HG03460 (cell line): Measurements from ENCODE around the gene MAN1A2.
"Not testable (repeated sequence)": the region's sequence is repeated elsewhere in the genome, so short reads cannot be mapped to it uniquely, and the experiment has no call there.

Experiments used
- ATAC-seq: cut with Tn5 transposase; IDR thresholded peaks from one replicate; pipeline ENCODE4 v1.9.1; 2021; ENCODE audit not compliant: unreplicated experiment

Gene MAN1A2

DNA sequence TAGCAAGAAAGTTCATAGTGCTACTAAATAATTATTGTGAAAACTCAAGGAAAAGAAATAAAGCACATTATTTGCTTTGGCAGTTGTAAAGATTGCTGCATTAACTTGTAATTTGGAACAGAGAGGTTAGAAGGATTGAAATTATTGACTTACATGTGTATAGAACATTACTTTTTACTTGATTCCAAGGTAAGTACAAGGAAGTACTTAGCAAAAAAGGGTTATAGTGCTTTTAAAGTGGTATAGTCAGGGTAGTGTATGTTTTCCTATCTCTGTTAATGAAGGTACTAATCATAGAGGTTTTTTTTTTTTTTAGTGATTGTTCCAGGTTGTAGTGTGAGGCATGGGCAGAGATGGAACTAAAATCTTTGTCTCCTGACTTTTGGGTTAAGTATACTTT, 29.4 kb downstream of the MAN1A2 start:
- no peak for ATAC-seq

DNA sequence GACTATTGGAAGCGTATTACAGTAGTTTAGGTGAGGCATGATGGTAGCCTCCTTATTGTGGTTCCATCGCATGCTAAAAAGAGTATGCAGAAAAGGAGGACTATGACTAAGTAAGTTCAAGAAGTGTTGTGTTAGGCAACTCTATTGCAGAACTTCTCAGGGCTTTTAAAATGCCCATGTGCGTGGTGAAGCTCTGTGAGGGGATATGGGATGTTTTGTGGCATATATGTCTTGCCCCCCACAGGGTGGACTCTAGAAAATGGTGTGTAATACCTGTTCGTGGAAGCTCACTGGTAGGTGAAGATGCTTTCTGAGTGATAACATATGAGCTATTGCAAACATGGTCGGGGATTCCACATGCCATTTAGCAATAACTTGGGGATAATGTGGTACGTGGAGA, 31.7 kb downstream of the MAN1A2 start:
- no peak for ATAC-seq

DNA sequence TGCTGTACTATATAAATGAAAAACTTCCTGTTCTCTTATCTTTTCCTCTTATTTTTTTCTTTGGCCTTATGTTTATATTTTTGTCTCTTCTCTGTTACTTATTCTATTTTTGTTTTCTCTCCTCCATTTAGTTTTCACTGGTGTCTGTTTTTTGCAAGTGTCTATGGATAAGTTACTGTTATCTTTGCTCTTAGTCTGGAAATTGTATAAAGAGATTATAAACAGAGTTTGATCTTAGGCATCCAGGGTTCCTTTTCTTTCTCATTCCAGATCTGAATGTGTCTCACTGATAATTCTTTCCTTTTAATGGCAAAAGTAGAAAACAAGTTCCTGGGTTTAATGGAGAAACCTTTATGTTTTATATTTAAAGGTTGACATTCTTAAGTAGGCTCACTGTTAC, 34.5 kb downstream of the MAN1A2 start:
- ATAC-seq: no peak

DNA sequence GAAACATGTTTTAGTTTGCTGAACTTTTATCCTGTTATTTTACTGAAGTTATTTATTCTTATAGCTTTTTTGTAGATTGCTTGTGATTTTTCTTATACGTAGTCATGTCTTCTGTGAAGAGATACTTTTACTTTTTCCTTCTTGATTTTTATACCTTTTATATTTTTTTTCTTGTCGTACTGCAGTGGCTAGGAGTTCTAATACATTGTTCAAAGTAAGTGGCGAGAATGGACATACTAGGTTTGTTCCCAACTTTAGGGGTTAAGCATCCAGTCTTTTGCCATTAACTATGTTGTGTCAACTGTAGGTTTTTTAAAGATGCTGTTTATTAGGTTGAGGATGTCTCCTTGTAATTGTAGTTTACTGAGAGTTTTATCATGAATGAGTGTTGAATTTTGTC, 36.3 kb downstream of the MAN1A2 start:
- ATAC-seq: no peak

DNA sequence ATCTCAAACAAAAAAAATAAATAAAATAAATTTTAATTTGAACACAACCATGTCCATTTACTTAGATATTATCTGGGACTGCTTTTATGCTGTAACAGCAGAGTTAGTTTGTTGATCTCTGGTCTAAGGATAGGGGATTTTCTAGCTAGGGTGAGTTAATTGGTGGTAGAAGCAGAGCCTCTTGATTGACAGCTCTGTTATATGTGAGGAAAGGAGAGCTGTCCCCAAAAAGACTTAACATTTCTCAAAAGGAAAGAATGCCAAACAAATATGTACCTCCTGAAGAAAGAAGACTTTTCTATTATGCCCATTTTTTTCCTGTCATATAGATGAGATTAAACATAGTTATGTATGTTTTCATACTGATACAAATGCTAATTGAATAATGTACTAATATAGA, 37.8 kb downstream of the MAN1A2 start:
- no peak for ATAC-seq

DNA sequence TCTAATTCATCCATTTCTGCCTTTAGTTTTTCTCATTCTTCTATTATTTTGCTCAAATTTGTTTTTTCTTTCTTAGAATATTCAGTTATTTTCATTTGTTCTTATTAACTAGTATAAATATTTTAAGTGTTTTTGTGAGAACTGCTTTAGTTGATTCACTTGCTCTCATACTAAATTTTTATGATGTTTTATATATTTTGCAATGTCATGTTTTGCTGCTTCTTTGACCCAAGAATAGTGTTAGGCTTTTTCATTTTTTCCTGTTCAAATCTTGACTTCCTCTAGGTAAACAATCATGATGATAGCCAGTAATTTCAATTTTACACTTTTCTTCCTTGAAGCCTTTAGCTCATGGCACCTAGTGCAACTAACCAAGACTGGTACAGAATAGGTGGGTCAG, 45.2 kb downstream of the MAN1A2 start:
- ATAC-seq: no peak

DNA sequence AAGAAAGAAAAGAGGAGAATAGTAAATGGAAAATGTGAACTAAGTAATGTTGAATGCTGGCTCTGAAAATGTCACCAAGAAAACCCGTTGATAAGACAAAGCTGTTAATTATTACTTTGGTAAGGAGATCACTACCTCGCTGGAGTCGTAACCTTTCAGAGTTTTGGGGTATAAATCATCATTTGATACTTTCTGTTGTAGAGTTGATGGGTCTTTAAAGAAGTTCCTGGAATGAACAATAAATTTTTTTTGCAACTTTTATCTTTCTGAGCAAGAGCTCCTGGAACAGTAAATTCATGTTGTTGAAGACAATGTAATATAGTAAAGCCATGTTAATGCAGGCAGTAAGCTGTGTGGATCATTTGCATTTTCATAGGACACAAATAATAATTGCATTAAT, 46.2 kb downstream of the MAN1A2 start:
- no peak for ATAC-seq

DNA sequence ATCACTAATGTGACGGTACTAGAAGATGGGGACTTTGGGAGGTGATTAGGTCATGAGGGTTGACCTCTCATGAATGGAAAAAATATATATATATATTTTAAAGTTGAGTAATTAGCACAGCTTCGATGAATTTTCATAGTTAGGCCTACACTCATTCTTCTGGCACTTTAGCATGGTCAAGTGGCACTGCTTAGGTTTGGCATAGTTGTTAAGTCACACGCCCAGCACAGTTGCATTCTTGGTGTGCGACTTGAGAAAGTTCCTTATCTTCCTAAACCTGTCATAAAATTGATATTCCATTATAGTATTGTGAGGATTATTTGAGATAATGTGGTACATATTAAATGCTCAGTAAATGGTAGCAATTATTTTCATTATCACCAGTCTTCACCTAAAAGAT, 47.7 kb downstream of the MAN1A2 start:
- no peak for ATAC-seq

DNA sequence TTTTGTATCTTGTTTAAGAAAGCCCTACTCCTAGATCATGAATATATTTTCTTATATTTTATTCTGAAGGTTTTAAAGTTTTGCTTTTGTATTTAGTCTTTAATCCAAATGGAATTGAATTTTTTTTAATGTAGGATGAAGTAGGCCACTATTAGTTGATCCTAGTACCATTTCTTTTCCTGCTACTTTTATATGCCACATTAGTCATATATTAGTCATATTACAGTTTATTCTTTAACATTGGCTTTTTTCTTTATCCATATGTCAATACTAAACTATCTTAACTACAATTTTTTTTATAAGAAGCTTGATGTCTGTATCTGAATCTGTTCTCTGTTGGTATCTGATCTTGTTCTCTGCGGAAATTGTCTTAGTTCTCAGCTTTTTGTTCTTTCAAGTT, 48.8 kb downstream of the MAN1A2 start:
- ATAC-seq: no peak

DNA sequence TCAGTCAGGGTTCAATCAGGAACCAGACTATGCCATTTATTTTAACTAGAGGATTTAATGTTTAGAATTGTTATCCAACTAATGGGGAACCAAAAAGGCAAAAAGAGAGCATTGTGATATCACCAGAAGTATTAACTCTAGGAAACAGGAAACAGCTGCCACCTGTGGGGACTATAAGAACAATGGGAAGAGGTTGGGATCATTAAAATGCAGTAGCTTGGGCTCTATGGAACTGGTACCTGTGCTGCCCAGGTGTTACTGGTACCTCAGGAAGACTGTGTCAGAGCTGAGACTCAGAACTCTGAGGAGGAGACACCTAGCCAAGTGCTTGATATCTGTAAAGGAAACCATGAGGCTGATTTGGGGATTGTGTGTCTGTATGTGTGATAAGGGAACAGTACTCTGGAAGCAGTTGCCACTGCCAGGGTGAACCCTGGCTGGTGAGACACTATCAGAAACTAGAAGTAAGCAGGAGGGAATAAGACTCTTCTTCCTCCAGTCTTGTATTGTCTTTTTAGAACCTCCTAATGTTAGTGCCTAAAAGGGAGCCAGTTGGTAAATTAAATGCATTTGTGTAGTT, 49.4 kb downstream of the MAN1A2 start:
- ATAC-seq: no peak

DNA sequence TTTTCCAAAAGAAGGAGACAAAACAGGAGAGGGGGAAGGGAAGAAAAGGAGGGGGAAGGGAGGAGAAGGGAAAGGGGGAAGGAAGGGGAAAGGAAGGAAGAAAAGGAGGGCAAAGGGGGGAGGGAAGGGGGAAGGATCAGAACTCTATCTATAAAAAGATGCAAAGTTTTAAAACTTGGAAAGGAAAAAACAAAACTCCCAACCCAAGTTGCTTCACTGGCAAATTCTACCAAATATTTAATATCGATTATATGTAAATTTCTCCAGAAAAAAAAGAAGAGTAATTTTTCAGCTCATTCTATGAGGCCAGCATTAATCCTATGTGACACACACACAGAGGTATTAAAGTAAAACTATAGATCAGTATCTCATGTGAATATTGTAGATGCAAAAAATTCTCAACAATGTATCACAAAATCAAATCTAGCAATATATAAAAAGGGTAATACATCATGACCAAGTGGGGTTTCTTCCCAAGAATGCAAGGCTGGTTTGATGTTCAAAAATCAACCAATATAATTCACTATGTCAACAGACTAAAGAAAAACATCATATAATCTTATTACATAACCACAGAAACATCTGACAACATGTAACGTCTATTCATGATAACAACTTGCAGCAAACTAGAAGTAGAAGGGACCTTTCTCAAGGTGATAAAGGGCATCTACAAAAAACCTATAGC, 57.9 kb downstream of the MAN1A2 start:
- ATAC-seq: no peak

DNA sequence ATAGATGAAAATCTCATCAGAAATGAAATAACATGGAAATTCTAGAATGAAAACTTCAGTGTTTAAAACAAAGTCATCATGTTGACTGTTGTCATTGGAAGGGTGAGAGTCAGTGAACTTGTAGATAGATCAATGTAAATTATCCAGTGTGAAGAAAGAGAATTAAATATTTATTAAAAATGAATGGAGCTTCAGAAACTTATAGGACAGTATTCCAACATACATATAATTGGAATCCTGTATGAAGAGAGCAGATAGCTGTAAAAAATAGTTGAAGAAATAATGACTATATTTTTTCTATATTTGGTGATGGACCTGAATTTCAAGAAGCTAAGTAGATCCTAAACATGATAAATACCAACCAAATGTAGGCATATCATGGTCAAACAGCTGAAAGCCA, 60.0 kb downstream of the MAN1A2 start:
- ATAC-seq: no peak

DNA sequence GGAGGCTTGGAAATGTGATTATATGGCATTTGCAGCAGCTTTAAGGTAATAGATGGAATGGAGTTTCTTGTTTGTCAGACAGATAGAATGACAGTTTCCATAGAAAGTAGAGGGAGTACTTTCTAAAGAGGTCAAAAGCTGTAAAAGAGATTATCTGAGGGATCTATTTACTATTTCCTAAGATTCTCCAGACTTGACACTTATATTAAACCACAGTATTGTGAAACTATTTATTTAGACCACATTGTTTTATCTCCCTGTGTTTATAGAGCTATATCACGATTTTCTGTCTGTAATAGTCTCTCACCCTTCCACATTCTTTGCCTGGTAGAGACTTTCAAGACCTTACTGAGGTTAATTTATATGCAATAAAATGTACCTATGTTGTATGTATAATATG, 66.7 kb downstream of the MAN1A2 start:
- ATAC-seq: no peak

DNA sequence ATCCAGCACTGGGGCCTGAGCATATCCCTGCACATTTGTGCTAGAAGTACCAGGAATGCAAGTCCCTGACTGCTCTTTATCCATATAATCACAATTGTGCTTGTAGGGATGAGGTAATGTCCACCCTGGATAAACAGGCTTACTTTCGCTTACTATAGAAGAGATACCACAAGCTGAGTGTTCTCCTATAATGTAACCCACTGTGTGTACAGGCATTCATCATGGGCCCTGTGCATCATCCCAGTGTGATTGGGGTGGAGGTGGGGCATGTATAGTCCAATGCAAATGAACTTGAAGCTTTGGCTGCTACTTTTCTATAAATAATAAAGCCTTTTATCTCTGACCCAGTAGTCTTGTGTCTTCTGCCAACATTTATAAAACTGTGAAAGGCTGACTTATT, 69.3 kb downstream of the MAN1A2 start:
- no peak for ATAC-seq

DNA sequence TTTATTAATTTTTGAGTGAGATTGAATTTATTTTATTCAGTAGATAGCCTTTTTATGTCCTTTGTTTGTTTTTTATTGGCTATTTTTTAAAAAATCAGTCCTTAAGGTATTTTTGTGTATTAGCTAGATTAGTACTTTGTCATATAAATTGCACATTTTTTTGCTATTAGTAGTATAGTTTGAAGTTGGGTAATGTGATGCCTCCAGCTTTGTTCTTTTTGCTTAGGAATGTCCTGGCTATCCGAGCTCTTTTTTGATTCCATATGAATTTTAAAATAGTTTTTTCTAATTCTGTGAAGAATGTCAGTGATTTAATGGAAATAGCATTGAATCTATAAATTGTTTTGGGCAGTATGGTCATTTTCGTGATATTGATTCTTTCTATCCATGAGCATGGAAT, 80.4 kb downstream of the MAN1A2 start:
- ATAC-seq: no peak

DNA sequence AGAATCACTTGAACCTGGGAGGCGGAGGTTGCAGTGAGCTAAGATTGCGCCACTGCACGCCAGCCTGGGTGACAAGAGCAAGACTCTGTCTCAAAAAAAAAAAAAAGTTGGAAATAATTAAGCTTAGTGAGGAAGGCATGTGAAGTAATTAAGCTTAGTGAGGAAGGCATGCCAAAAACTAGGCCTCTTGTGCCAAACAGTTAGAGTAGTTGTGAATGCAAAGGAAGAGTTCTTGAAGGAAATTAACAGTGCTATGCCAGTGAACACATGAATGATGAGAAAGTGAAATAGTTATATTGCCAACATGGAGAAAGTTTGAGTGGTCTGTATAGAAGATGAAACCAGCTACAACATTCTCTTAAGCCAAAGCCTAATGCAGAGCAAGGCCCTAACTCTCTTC, 85.0 kb downstream of the MAN1A2 start:
- ATAC-seq: no peak

DNA sequence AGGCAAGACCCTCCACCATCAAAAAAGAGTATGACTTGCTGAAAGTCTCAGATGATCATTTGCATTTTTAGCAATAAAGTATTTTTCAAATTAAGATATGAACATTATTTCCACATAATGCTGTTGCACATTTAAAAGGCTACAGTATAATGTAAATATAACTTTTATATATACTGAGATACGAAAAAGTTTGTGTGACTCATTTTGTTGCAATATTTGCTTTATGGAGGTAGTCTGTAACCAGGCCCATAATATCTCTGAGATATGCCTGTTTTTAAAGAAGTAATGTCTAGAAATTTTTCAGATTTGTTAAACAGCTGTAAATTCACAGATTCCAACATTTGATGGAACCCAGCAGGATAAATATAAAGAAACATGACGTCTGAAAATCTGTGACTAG, 86.7 kb downstream of the MAN1A2 start:
- no peak for ATAC-seq

DNA sequence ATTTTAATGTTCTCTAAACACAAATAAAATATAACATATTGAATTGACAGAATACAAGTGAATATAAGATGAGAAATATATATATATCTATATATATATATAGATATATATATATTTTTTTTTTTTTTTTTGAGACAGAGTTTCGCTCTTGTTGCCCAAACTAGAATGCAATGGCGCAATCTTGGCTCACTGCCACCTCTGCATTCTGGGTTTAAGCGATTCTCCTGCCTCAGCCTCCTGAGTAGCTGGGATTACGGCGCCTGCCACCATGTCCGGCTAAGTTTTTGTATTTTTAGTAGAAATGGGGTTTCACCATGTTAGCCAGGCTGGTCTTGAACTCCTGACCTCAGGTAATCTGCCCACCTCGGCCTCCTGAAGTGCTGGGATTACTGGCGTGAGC, 91.2 kb downstream of the MAN1A2 start:
- ATAC-seq: not testable (repeated sequence)

DNA sequence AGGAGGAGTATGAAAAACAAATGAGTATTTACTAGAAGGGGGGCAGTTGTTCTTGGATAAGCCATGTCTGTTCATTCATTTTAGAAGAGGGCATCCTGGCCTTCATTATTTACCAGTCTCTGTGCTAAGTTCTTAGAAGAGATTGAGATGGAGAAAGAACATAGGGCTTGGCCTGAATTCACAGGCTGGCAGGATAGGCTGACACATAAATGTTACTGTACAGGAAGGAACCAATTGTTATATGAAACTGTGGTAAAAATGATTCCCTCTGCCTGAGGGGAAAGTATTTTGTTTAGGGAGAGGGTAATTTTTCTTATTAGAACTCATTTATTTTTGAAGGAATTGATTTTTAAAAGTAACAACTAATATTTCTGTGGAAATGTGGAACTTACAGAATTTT, 99.5 kb downstream of the MAN1A2 start:
- ATAC-seq: no peak

DNA sequence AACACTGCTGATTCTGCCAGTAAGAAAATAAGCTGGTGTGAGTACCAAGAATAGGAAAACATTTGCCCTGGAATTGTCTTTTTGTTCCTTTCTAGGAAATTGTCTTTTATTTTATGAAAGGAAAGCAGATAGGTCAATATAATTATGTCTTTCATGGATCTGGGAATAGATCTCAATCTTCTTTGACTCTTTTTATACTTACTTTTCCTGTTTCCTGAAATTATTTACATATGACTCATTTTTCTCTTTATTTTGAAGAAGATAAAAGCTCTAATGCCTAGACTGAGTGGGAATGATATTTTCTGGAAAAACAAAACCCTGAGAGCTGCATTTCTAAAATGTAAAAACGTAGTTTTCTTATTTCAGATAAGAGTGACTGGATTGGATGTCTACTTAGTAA, 100.1 kb downstream of the MAN1A2 start:
- no peak for ATAC-seq

DNA sequence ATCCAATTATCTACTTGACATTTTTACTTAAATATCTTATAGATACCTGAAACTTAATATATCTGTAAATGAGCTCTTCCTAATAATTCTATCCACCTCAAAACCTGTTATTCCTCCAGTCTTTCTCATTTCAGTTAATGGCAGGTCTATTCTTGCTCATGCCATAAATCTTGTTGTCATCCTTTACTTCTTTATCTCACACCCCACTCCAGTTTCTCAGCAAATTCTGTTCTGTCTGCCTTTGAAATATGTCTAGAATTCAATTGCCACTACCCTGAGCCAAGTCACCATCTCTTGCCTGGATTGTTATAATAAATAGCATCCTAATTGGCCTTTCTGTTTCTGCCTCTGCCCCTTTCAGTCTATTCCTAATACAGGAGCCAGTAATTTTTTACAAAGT, 105.8 kb downstream of the MAN1A2 start:
- ATAC-seq: no peak

DNA sequence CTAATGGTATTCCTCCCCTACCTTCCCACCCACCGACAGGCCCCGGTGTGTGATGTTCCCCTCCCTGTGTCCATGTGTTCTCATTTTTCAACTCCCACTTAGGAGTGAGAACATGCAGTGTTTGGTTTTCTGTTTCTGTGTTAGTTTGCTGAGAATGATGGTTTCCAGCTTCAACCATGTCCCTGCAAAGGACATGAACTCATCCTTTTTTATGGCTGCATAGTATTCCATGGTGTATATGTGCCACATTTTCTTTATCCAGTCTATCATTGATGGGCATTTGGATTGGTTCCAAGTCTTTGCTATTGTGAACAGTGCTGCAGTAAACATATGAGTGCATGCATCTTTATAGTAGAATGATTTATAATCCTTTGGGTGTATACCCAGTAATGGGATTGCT, 108.2 kb downstream of the MAN1A2 start:
- ATAC-seq: not testable (repeated sequence)

DNA sequence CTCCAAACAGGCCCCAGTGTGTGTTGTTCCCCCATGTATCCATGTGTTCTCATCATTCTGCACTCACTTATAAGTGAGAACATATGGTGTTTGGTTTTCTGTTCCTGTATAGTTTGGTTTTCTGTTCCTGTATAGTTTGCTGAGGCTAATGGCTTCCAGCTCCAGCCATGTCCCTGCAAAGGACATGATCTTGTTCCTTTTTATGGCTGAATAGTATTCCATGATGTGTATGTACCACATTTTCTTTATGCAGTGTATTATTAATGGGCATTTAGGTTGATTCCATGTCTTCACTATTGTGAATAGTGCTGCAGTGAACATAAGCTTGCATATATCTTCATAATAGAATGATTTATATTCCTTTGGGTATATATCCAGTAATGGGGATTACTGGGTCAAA, 111.8 kb downstream of the MAN1A2 start:
- ATAC-seq: no peak
